Activated effector memory CD4-positive, alpha-beta T cell treated with anti-CD3 and anti-CD28 coated beads, Interleukin-2, amount 50 U/mL, for 16 hours (primary cell): ENCODE results near the gene MLX.
"Not testable (repeated sequence)": the region's sequence is repeated elsewhere in the genome, so short reads cannot be mapped to it uniquely, and the experiment has no call there.

Experiments
- DNase-seq: peaks from one replicate; pipeline ENCODE4 v3.0.0-alpha.2; 2020

MLX gene

GRCh38 chr17:42536372-42537155, 30.3 kb upstream of the MLX start:
- peak; percentile 91 for DNase-seq

- DNase-seq, result no peak
These were observed 29.6 kb upstream of the MLX start for GRCh38 chr17:42537156-42537805.

- no peak for DNase-seq
These were observed 29.0 kb upstream of the MLX start for GRCh38 chr17:42537826-42538451.

GRCh38 chr17:42538482-42538881, 28.4 kb upstream of the MLX start:
- no peak for DNase-seq

- not testable (repeated sequence) for DNase-seq
These were observed 26.3 kb upstream of the MLX start for GRCh38 chr17:42540558-42540957.

- no peak for DNase-seq
These were observed 25.7 kb upstream of the MLX start for GRCh38 chr17:42541041-42541833.

GRCh38 chr17:42543190-42544079, 23.5 kb upstream of the MLX start:
- no peak for DNase-seq

- DNase-seq, result no peak
These were observed 22.0 kb upstream of the MLX start for GRCh38 chr17:42544874-42545283.

GRCh38 chr17:42545755-42546505, 21.0 kb upstream of the MLX start:
- not testable (repeated sequence) for DNase-seq

GRCh38 chr17:42547001-42547461, 19.9 kb upstream of the MLX start:
- no peak for DNase-seq

GRCh38 chr17:42547698-42548069, 19.2 kb upstream of the MLX start:
- DNase-seq, result no peak

GRCh38 chr17:42548070-42548837, 18.6 kb upstream of the MLX start:
- peak; percentile 92 for DNase-seq

- no peak for DNase-seq
These were observed 17.7 kb upstream of the MLX start for GRCh38 chr17:42548993-42549755.

- DNase-seq, result not testable (repeated sequence)
These were observed 14.2 kb upstream of the MLX start, which contains the start of gene HSD17B1 for GRCh38 chr17:42552736-42553135. Gene HSD17B1, plus strand, starts transcription at chr17:42552923. Its CDS starts 11 bp downstream, at chr17:42552934.

GRCh38 chr17:42553161-42553818, 13.6 kb upstream of the MLX start:
- no peak for DNase-seq

GRCh38 chr17:42553866-42554249, 13.0 kb upstream of the MLX start:
- DNase-seq, result no peak

GRCh38 chr17:42554250-42555121, 12.4 kb upstream of the MLX start:
- peak; percentile 89 for DNase-seq

- DNase-seq, result no peak
These were observed 11.7 kb upstream of the MLX start for GRCh38 chr17:42555122-42555622.
